K562 (cell line): ENCODE results near the gene TMEM247. TPM values are rescaled to one million over a fixed set of nuclear protein-coding genes. Genes with fewer than 3 reads are reported as not detected.

Experiments
- ATAC-seq: fragments of 200-7000 bp; cut with Tn5 transposase; 3 replicates; pipeline ENCODE4 v1.9.1; 2020; ENCODE audit warnings: moderate library complexity
- BruUV-seq: library from RNA; stranded (reverse); fragments of 400-500 nt; replicated peaks from 2 replicates; lab custom pipeline; 2021; lab: Mats Ljungman, UMichigan
- CTCF ChIA-PET: fragments of 300-600 bp; formaldehyde crosslinking; extraction: SDS; loops from one replicate; lab custom pipeline; 2021; ENCODE audit warnings: low intra/inter-chr PET ratio; lab: Yijun Ruan, JAX
- POLR2A ChIA-PET: fragments of 300-600, 350-650 bp; sonication (Branson Sonifier 250); formaldehyde crosslinking; extraction: SDS; loops from one replicate; lab custom pipeline; 2021; ENCODE audit warnings: antibody characterized with exemption, inconsistent platforms; lab: Yijun Ruan, JAX
- DNase-seq, 4 experiments: peaks; one replicate each; pipeline versions ENCODE4 v3.0.0 to v3.0.0-alpha.2; 2011 to 2018; ENCODE audit warnings: low spot score in 3 of 4, mixed read lengths in 3 of 4; ENCODE audit errors: extremely low read depth in 1 of 4
- FAIRE-seq: peaks from 2 replicates; lab custom pipeline; 2011; peaks lifted over from hg19 to GRCh38; lab: Jason Lieb, UNC
- H2AFZ ChIP-seq: 2 replicates; pipeline ENCODE4 v1.6.0; 2011; ENCODE audit warnings: low read depth, low read length, control low read depth, inconsistent platforms
- H3K27ac ChIP-seq: fragments of 200-600 bp; 3 replicates; pipeline ENCODE4 v1.8.0; 2011; ENCODE audit warnings: low read depth, mild to moderate bottlenecking, control low read depth, inconsistent platforms, low read length, moderate library complexity, mixed read lengths; ENCODE audit errors: extremely low read depth
- H3K27me3 ChIP-seq, 2 experiments: fragments of 300-600 bp in 1 of 2; 2 replicates in 1 of 2; 3 replicates in 1 of 2; pipeline versions ENCODE4 v1.6.0 to v1.8.0; 2011; ENCODE audit warnings: inconsistent platforms in 2 of 2, low read length in 2 of 2, mild to moderate bottlenecking in 1 of 2, mixed read lengths in 1 of 2, moderate library complexity in 1 of 2; ENCODE audit not compliant: control insufficient read depth in 2 of 2, insufficient read depth in 2 of 2
- H3K36me3 ChIP-seq: fragments of 300-600 bp; 3 replicates; pipeline ENCODE4 v1.8.0; 2011; ENCODE audit warnings: mild to moderate bottlenecking, low read length, inconsistent platforms; ENCODE audit not compliant: control insufficient read depth, insufficient read depth
- H3K4me1 ChIP-seq, 2 experiments: fragments of 200-600 bp in 1 of 2; replicated peaks in 1 of 2; 2 replicates in 1 of 2; 3 replicates in 1 of 2; pipeline versions ENCODE4 v1.5.1 to v1.8.0; 2011; ENCODE audit warnings: inconsistent platforms in 2 of 2, low read length in 2 of 2, mild to moderate bottlenecking in 1 of 2, mixed read lengths in 1 of 2, moderate library complexity in 1 of 2; ENCODE audit not compliant: control insufficient read depth in 2 of 2, insufficient read depth in 2 of 2
- H3K4me2 ChIP-seq: 2 replicates; pipeline ENCODE4 v1.6.1; 2011; ENCODE audit warnings: low read length, control low read depth, inconsistent platforms, mixed read lengths; ENCODE audit not compliant: insufficient read depth
- H3K4me3 ChIP-seq: fragments of 200-600 bp; sonication (generic), shearing (Covaris generic); 2 replicates; pipeline ENCODE4 v1.5.1; 2016; ENCODE audit warnings: control low read depth, inconsistent platforms
- H3K79me2 ChIP-seq: fragments of 200-600 bp; 3 replicates; pipeline ENCODE4 v1.8.0; 2011; ENCODE audit warnings: low read length, inconsistent platforms; ENCODE audit not compliant: control insufficient read depth, insufficient read depth
- H3K9ac ChIP-seq, 2 experiments: 2 replicates each; pipeline versions ENCODE4 v1.6.0 to v1.6.1; 2011; ENCODE audit warnings: low read depth in 2 of 2, low read length in 2 of 2, control low read depth in 1 of 2, inconsistent platforms in 1 of 2, mild to moderate bottlenecking in 1 of 2, mixed read lengths in 1 of 2; ENCODE audit not compliant: insufficient read depth in 1 of 2
- H3K9me1 ChIP-seq: one replicate; pipeline ENCODE4 v1.6.0; 2011; ENCODE audit warnings: inconsistent platforms, mild to moderate bottlenecking, low read length, moderate library complexity; ENCODE audit not compliant: control insufficient read depth, insufficient read depth
- H3K9me3 ChIP-seq: replicated peaks from 2 replicates; pipeline ENCODE4 v1.5.1; 2011; ENCODE audit warnings: low read depth, low read length, inconsistent platforms; ENCODE audit not compliant: control insufficient read depth, insufficient read depth
- H4K20me1 ChIP-seq: replicated peaks from 2 replicates; pipeline ENCODE4 v1.6.1; 2011; ENCODE audit warnings: low read length, inconsistent platforms, mixed read lengths; ENCODE audit not compliant: control insufficient read depth, insufficient read depth
- KDM5B ChIP-seq: fragments of 200-600 bp; sonication (generic); IDR thresholded peaks from 2 replicates; pipeline ENCODE4 v1.6.1; 2012; ENCODE audit warnings: low read depth, mild to moderate bottlenecking, moderate library complexity, low read length, control low read depth, inconsistent platforms; ENCODE audit not compliant: insufficient replicate concordance
- L3MBTL2 ChIP-seq: fragments of 450-650 bp; IDR thresholded peaks from 2 replicates; pipeline ENCODE4 v1.6.1; 2016; ENCODE audit warnings: mild to moderate bottlenecking, moderate library complexity
- MBD2 ChIP-seq: sonication (generic); IDR thresholded peaks from 2 replicates; pipeline ENCODE4 v1.6.1; 2016; ENCODE audit warnings: low read depth, borderline replicate concordance
- OTX1 ChIP-seq: fragments of 450-650 bp; formaldehyde crosslinking; IDR thresholded peaks from 2 replicates; pipeline ENCODE4 v1.4.0; 2022; ENCODE audit warnings: mild to moderate bottlenecking
- PHTF2 ChIP-seq: fragments of 250-450 bp; sonication (Bioruptor Pico); IDR thresholded peaks from 2 replicates; pipeline ENCODE4 v1.5.0; 2021; ENCODE audit warnings: mild to moderate bottlenecking
- POLR2A ChIP-seq: fragments of 450-650 bp; conservative IDR thresholded peaks from 2 replicates; pipeline ENCODE4 v1.6.1; 2016
- SAFB2 ChIP-seq: fragments of 200-400 bp; formaldehyde crosslinking; IDR thresholded peaks from 2 replicates; pipeline ENCODE4 v1.6.1; 2018; ENCODE audit warnings: borderline replicate concordance, low read length, low read depth, moderate library complexity; ENCODE audit not compliant: severe bottlenecking
- SMAD2 ChIP-seq: fragments of 150-350 bp; IDR thresholded peaks from 2 replicates; pipeline ENCODE4 v1.6.1; 2014; ENCODE audit warnings: low read depth, mild to moderate bottlenecking, low read length
- SRSF1 ChIP-seq: fragments of 200-400 bp; formaldehyde crosslinking; IDR thresholded peaks from 2 replicates; pipeline ENCODE4 v1.6.1; 2017; ENCODE audit warnings: mild to moderate bottlenecking, low read depth, low read length, moderate library complexity
- TAF9B ChIP-seq: fragments of 450-650 bp; IDR thresholded peaks from 2 replicates; pipeline ENCODE4 v1.6.1; 2018; ENCODE audit warnings: mild to moderate bottlenecking; ENCODE audit not compliant: partially characterized antibody
- ZNF77 ChIP-seq: fragments of 250-450 bp; sonication (Bioruptor Pico); IDR thresholded peaks from 2 replicates; pipeline ENCODE4 v1.5.0; 2020
- WGBS: fragments of 100-300 bp; shearing (Covaris generic); methylation state at CpG from one replicate; pipeline ENCODE4 v1.1.6; 2016; ENCODE audit warnings: low coverage, mixed read lengths; ENCODE audit not compliant: insufficient coverage; ENCODE audit errors: missing lambda C conversion rate; 5-methylcytosine and 5-hydroxymethylcytosine counted together
- in situ Hi-C: fragments of 300-500 bp; cut with MboI; formaldehyde crosslinking; loops from 4 replicates; pipeline ENCODE4 v1.15.0; 2018; ENCODE audit warnings: inconsistent platforms, mixed read lengths
- intact Hi-C: fragments of 100-400 bp; cut with micrococcal nuclease; formaldehyde crosslinking; loops from 2 replicates; pipeline ENCODE4 v1.14.2; 2022
- polyA plus RNA-seq, 8 experiments: library from polyadenylated mRNA; depleted of rRNA in 4 of 8; stranded (reverse) in 5 of 8; unstranded in 3 of 8; fragments of >200 nt; fragmentation: Nextera tagmentation in 2 of 8; fragmentation: Illumina TruSeq in 1 of 8; extraction: Ambion mirVana in 2 of 8; extraction: Trizol in 1 of 8; gene quantifications; 2 replicates each; pipeline versions ENCODE4 v1.2.1 to v1.2.3, GENCODE V29; 2011 to 2014; ENCODE audit warnings: inconsistent platforms in 1 of 8, missing spikeins in 1 of 8
- total RNA-seq, 7 experiments: library from RNA; depleted of rRNA in 6 of 7; stranded (reverse); fragments of >200 nt in 6 of 7; fragmentation: Illumina TruSeq in 2 of 7; extraction: Trizol in 2 of 7; gene quantifications; 2 replicates each; pipeline versions ENCODE4 v1.2.1 to v1.2.3, GENCODE V29; 2011 to 2021; ENCODE audit warnings: low replicate concordance in 1 of 7
- TF ChIP-seq, protein P1 (sequence below): fragments of 250-450 bp; sonication (Bioruptor Pico); IDR thresholded peaks from 2 replicates; pipeline ENCODE4 v1.4.0; 2020; ENCODE audit warnings: mild to moderate bottlenecking, moderate library complexity, borderline replicate concordance
- TF ChIP-seq, protein P2 (sequence below): fragments of 250-450 bp; sonication (Bioruptor Pico); IDR thresholded peaks from 2 replicates; pipeline ENCODE4 v1.5.0; 2020; ENCODE audit warnings: mild to moderate bottlenecking
- TF ChIP-seq, protein P3 (sequence below): sonication (generic); formaldehyde crosslinking; IDR thresholded peaks from 2 replicates; pipeline ENCODE4 v1.8.1; 2023; ENCODE audit warnings: mild to moderate bottlenecking, missing genetic modification reagents
- TF ChIP-seq, protein P4 (sequence below): fragments of 450-650 bp; IDR thresholded peaks from 2 replicates; pipeline ENCODE4 v1.7.1; 2018; ENCODE audit warnings: mild to moderate bottlenecking, low read depth; ENCODE audit not compliant: partially characterized antibody

The TMEM247 gene
- total and polyA plus RNA-seq, 9 of the 15 experiments (the other 6 are each of a cell fraction or from before 2014, with no cell fraction given), result 0.24 to 4.7 (median 3.1) TPM

DNA sequence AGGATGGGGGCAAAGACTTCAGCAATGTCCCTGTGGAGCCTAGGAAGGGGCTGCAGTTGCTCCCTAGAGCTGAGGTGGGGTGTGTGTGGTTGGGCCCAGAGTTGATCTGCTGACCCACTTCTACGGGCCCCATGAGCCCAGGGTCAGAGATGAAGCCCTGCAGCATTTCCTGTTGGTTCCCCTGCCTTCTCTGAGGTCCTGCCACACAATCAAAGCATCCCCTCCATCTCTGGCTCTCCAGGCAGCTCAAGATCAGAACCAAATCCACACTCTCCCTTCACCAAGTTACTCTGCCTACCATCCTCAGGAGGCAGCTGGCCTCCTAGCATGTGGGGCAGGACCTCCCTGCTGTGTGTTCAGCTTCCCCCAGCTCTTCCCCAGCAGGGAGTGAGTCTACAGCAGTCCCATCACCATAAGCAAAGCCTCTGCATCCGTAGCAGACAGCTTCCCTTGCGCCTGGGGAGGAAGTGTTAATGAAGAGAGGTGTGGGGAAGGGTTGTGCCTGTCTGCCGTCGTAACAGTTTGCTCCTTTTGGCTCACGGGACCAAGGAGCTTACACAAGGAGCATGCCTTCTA lies 26.9 kb downstream of the TMEM247 start:
- Histone ChIP-seq H3K4me3 (no peak overlapping the region), H3K9ac (no peak overlapping the region), H3K4me1 (no peaks in the 10 kb centered on the region), H4K20me1 (no peaks in the 10 kb centered on the region), H3K4me2 (no peak overlapping the region), H2AFZ (no peak overlapping the region), H3K27me3 (no peaks in the 10 kb centered on the region), H3K9me3 (no peaks in the 10 kb centered on the region), H3K79me2 (no peaks in the 10 kb centered on the region), H3K36me3 (no peaks in the 10 kb centered on the region), H3K9me1 (no peaks in the 10 kb centered on the region), H3K27ac (no peak overlapping the region)
- no TSS peak for BruUV-seq
- ChIA-PET CTCF (no interaction called here), POLR2A (interaction anchor here (0.6 kb wide), 1 partner anchor 218 kb away, joined by 3 read pairs; no protein-coding TSS in a partner anchor)
- in situ Hi-C loops (no loop called here), intact Hi-C loops (no loop called here)
- ATAC-seq (no peak), FAIRE-seq (no peak), DNase-seq (no peak)
- 27% methylated on average over 6 of the region's 6 CpGs for WGBS
- TF ChIP-seq, protein P1, sequence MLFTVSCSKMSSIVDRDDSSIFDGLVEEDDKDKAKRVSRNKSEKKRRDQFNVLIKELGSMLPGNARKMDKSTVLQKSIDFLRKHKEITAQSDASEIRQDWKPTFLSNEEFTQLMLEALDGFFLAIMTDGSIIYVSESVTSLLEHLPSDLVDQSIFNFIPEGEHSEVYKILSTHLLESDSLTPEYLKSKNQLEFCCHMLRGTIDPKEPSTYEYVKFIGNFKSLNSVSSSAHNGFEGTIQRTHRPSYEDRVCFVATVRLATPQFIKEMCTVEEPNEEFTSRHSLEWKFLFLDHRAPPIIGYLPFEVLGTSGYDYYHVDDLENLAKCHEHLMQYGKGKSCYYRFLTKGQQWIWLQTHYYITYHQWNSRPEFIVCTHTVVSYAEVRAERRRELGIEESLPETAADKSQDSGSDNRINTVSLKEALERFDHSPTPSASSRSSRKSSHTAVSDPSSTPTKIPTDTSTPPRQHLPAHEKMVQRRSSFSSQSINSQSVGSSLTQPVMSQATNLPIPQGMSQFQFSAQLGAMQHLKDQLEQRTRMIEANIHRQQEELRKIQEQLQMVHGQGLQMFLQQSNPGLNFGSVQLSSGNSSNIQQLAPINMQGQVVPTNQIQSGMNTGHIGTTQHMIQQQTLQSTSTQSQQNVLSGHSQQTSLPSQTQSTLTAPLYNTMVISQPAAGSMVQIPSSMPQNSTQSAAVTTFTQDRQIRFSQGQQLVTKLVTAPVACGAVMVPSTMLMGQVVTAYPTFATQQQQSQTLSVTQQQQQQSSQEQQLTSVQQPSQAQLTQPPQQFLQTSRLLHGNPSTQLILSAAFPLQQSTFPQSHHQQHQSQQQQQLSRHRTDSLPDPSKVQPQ, result no peak
- TF ChIP-seq TAF9B, result no peak
- TF ChIP-seq SAFB2, result no peak
- TF ChIP-seq KDM5B, result no peak
- TF ChIP-seq, protein P2, sequence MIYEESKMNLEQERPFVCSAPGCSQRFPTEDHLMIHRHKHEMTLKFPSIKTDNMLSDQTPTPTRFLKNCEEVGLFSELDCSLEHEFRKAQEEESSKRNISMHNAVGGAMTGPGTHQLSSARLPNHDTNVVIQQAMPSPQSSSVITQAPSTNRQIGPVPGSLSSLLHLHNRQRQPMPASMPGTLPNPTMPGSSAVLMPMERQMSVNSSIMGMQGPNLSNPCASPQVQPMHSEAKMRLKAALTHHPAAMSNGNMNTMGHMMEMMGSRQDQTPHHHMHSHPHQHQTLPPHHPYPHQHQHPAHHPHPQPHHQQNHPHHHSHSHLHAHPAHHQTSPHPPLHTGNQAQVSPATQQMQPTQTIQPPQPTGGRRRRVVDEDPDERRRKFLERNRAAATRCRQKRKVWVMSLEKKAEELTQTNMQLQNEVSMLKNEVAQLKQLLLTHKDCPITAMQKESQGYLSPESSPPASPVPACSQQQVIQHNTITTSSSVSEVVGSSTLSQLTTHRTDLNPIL (CRISPR knock-in tag), result no peak
- no peak for TF ChIP-seq SRSF1
- no peak for TF ChIP-seq L3MBTL2
- no peak for TF ChIP-seq ZNF77 (CRISPR knock-in tag)
- TF ChIP-seq OTX1 (CRISPR knock-in tag), result no peak
- no peak for TF ChIP-seq PHTF2
- TF ChIP-seq MBD2, result no peak
- TF ChIP-seq SMAD2, result no peak
- TF ChIP-seq, protein P3, sequence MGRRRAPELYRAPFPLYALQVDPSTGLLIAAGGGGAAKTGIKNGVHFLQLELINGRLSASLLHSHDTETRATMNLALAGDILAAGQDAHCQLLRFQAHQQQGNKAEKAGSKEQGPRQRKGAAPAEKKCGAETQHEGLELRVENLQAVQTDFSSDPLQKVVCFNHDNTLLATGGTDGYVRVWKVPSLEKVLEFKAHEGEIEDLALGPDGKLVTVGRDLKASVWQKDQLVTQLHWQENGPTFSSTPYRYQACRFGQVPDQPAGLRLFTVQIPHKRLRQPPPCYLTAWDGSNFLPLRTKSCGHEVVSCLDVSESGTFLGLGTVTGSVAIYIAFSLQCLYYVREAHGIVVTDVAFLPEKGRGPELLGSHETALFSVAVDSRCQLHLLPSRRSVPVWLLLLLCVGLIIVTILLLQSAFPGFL, result no peak
- TF ChIP-seq, protein P4, sequence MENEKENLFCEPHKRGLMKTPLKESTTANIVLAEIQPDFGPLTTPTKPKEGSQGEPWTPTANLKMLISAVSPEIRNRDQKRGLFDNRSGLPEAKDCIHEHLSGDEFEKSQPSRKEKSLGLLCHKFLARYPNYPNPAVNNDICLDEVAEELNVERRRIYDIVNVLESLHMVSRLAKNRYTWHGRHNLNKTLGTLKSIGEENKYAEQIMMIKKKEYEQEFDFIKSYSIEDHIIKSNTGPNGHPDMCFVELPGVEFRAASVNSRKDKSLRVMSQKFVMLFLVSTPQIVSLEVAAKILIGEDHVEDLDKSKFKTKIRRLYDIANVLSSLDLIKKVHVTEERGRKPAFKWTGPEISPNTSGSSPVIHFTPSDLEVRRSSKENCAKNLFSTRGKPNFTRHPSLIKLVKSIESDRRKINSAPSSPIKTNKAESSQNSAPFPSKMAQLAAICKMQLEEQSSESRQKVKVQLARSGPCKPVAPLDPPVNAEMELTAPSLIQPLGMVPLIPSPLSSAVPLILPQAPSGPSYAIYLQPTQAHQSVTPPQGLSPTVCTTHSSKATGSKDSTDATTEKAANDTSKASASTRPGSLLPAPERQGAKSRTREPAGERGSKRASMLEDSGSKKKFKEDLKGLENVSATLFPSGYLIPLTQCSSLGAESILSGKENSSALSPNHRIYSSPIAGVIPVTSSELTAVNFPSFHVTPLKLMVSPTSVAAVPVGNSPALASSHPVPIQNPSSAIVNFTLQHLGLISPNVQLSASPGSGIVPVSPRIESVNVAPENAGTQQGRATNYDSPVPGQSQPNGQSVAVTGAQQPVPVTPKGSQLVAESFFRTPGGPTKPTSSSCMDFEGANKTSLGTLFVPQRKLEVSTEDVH, result no peak
- no peak for TF ChIP-seq POLR2A
